BJ (cell line): ENCODE results near the gene NOTCH1. TPM values are rescaled to one million over a fixed set of nuclear protein-coding genes. Genes with fewer than 3 reads are reported as not detected.

Source experiments
- CTCF ChIA-PET: fragments of 350-600 bp; formaldehyde crosslinking; extraction: SDS; loops from one replicate; lab custom pipeline; 2021; ENCODE audit warnings: antibody characterized with exemption, inconsistent platforms; lab: Yijun Ruan, JAX
- POLR2A ChIA-PET: fragments of 300-600 bp; sonication (Branson Sonifier 250); formaldehyde crosslinking; extraction: SDS; loops from one replicate; lab custom pipeline; 2021; ENCODE audit warnings: antibody characterized with exemption; lab: Charles Lee
- DNase-seq: peaks from one replicate; pipeline ENCODE4 v3.0.0-alpha.2; 2011; ENCODE audit warnings: low read depth
- H3K27me3 ChIP-seq: 2 replicates; pipeline ENCODE4 v1.6.0; 2011; ENCODE audit warnings: low read length; ENCODE audit not compliant: control insufficient read depth, insufficient read depth
- H3K36me3 ChIP-seq: 2 replicates; pipeline ENCODE4 v1.5.1; 2011; ENCODE audit warnings: low read length; ENCODE audit not compliant: control insufficient read depth, insufficient read depth
- H3K4me3 ChIP-seq: 2 replicates; pipeline ENCODE4 v1.5.1; 2011; ENCODE audit warnings: low read depth, mild to moderate bottlenecking, control low read depth, low read length
- CTCF ChIP-seq: IDR thresholded peaks from 2 replicates; pipeline ENCODE4 v1.5.1; 2011; ENCODE audit warnings: low read depth, mild to moderate bottlenecking, control low read depth, inconsistent platforms, low read length, moderate library complexity; ENCODE audit not compliant: insufficient read depth
- polyA plus RNA-seq: library from polyadenylated mRNA; depleted of rRNA; stranded (reverse); fragments of >200 nt; gene quantifications from 2 replicates; pipeline ENCODE4 v1.2.3, GENCODE V29; 2011

NOTCH1 gene
- polyA plus RNA-seq, 1 experiment: 1.3 TPM

DNA sequence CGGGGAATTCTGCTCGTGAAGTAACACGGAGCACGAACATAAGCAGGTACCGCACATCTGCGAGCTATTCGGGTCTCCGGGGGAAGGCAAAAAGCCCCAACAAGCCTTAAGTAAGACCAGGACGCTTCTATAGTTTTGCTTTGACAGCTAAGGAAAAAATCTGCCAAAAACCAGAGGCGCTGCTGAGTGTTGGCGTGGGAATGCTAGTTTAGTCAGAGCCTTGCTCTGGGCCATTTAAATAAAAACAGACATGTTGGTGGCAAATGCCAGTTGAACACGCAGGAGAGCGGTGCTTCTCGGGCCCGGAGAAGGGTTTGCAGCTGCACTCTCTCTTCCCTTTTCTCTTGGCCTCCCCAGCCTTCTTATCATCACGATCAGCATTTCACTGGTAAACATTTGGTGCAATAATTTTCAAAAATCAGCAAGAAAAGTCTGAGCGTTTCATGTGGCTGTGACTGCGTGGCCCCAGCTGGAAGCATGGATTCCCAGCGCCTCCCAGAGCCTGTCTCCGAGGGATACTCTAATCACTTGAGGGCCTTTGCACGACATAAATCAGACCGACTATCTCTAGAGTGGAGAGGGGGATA lies 6.4 kb upstream of the NOTCH1 start:
- Histone ChIP-seq H3K27me3 (no peaks in the 10 kb centered on the region), H3K4me3 (no peak overlapping the region; the same call in 1 of the 2 replicates), H3K36me3 (no peaks in the 10 kb centered on the region)
- TF ChIP-seq CTCF: no peak
- DNase-seq: peak; percentile 87
- CTCF ChIA-PET: interaction anchor here (0.9 kb wide), 1 partner anchor 73 kb away, joined by 4 read pairs; no protein-coding TSS in a partner anchor
- POLR2A ChIA-PET: no interaction called here

DNA sequence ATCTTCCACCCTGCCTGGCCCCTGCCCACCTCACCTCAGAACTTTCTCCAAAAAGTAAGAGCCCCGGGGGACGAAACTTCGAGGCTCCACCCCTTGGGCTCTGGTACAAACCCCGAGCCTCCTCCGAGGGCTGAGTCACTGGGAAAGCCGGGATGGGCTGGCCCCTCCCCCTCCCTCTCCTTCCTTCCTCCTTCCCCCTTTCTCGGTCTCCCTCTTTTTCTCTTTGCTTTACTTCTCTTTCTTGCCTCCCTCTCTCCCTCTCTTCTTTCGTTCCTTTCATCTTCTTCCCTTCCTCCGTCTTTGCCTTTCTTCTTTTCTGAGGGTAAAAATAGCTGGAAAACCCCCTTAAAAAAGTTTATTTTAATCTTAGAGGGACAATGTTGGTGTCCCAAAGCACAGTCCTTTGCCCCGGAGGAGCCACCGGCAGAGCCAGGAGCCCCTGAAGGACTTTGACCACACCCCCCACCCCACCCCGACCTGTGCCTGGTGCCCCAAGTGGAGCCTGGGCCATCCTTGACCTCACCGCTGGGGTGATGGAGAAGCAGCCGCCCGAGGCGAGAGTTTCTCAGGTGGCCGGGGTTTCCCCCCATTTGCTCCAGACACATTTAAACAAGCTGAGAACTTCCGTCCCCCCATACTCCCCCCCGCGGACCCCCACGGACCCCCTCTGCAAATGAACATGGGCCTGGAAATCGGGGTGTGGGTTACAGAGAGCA lies 5.7 kb upstream of the NOTCH1 start:
- POLR2A ChIA-PET: no interaction called here
- no peak for DNase-seq
- CTCF ChIA-PET: no interaction called here
- Histone ChIP-seq H3K36me3 (no peaks in the 10 kb centered on the region), H3K27me3 (no peaks in the 10 kb centered on the region), H3K4me3 (peak overlapping the region; percentile 17)
- TF ChIP-seq CTCF: no peak

GRCh38 chr9:136550439-136551289 lies 4.8 kb upstream of the NOTCH1 start:
- POLR2A ChIA-PET: no interaction called here

DNA sequence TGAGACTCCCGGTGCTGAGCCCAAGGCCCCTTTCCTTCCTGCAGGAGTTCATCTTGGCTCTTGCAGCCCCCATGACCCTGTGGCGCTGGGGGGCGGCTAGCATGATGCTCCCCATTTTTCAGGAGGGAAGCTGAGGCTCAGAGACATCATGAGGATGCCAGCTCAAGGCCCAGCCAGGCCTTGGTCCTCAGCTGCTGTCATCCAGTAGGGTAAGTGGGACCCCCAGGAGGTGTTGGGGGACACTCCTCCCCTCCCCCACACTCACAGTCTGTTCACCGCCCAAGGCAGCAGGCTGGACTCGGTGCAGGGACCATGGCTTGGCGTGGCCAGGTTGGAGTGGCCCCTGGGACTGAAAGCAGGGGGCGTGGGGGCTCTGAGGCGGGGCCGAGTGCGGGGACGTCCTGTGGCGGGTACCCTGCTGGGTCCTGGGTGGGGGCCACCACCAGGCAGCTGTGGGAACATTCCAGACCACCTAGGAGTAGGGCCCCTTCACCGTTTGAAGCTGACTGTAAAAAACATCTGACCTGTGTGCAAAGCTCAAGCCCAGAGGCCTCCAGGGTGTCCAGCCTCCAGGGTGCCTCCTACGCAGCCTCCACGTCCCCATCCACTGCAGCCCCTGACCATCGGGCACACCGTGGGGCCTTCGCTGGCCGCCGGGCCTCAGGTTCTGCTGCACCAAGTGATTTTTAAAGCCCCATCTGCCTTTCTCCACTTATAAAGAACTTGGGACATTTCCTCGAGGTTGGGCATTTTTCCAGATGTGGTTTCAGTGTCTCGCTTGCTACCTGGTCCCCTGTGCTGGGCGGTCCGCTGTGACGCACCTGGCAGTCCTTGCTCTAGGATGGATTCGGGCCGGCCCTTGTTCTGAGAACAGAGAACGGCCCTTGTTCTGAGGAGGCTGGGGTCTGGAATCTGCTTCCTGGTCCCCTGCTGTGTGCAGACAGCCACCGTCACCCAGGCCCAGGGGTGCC lies 3.4 kb upstream of the NOTCH1 start:
- H3K36me3 ChIP-seq: no peaks in the 10 kb centered on the region
- H3K27me3 ChIP-seq: no peaks in the 10 kb centered on the region
- no peak for TF ChIP-seq CTCF
- POLR2A ChIA-PET: no interaction called here
- no peak for DNase-seq
- H3K4me3 ChIP-seq: no peak overlapping the region
- CTCF ChIA-PET: interaction anchor here (0.9 to 1.8 kb wide), 4 partner anchors 61 to 500 kb away, joined by 3 to 5 read pairs (median 4); no protein-coding TSS in a partner anchor

More at GRCh38 chr9:136550439-136551289, 4.8 kb upstream of the NOTCH1 start:
- Histone ChIP-seq H3K27me3 (no peaks in the 10 kb centered on the region), H3K36me3 (no peaks in the 10 kb centered on the region), H3K4me3 (no peak overlapping the region)
- CTCF ChIA-PET: no interaction called here
- DNase-seq: no peak
- no peak for TF ChIP-seq CTCF
